HFF-Myc (cell line): Measurements from ENCODE around the gene PCBD1.
A peak's percentile ranks its signal among the peaks of the same experiment; 100 is the strongest.
"Not testable (repeated sequence)": the region's sequence is repeated elsewhere in the genome, so short reads cannot be mapped to it uniquely, and the experiment has no call there.

ENCODE experiments used
- DNase-seq: peaks from one replicate; pipeline ENCODE4 v3.0.0-alpha.2; 2011; ENCODE audit warnings: low read depth; ENCODE audit errors: extremely low read depth
- H3K4me3 ChIP-seq: replicated peaks from 2 replicates; pipeline ENCODE4 v1.5.1; 2011; ENCODE audit warnings: low read depth, mild to moderate bottlenecking, control low read depth, low read length
- TF ChIP-seq, protein P1 (sequence below): IDR thresholded peaks from 2 replicates; pipeline ENCODE4 v1.5.1; 2012; ENCODE audit warnings: mild to moderate bottlenecking, low read depth, low read length, control low read depth; ENCODE audit errors: missing control alignments

PCBD1 gene

DNA sequence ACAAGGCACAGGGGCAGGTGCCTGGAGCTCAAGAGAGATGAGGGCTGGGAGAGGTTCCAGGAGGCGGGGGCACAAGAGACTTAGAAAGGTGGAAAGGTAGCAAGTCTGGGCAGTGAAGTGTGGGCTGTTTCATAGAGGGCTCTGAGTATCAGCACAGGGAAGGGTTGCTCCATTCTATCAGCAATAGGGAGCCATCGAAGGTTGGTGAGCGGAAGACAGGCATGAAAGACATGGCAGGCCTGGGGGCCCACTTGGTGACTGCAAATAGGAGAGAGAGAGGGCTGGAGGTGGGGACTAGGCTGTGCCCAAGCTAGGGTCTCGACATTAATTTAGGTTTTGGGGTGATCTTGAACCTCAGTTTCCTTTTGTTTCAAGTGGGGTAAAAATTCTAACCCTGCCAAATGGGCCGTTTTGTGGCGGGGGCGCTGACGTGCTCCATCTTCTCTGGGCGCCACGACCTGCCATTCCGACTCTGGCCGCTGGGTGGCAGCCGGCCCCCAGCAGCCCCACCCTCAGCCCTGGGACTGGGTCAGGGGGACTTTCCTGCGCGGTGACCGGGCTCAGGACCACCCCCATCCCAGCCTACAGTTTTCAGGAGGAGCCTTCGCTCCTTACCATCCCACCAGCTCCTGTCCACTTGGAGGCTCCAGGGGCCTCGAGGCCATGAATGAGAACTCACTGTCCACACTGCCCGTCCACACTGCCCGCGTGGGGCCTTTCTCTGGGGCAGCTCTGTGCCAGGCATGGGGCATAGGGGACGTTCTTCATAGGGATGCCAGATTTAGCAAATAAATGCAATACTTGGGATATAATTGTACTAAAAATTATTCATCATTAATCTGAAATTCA lies 37.2 kb upstream of the PCBD1 start:
- no peak overlapping the region for H3K4me3 ChIP-seq
- TF ChIP-seq, protein P1, sequence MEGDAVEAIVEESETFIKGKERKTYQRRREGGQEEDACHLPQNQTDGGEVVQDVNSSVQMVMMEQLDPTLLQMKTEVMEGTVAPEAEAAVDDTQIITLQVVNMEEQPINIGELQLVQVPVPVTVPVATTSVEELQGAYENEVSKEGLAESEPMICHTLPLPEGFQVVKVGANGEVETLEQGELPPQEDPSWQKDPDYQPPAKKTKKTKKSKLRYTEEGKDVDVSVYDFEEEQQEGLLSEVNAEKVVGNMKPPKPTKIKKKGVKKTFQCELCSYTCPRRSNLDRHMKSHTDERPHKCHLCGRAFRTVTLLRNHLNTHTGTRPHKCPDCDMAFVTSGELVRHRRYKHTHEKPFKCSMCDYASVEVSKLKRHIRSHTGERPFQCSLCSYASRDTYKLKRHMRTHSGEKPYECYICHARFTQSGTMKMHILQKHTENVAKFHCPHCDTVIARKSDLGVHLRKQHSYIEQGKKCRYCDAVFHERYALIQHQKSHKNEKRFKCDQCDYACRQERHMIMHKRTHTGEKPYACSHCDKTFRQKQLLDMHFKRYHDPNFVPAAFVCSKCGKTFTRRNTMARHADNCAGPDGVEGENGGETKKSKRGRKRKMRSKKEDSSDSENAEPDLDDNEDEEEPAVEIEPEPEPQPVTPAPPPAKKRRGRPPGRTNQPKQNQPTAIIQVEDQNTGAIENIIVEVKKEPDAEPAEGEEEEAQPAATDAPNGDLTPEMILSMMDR: peak; percentile 93
- DNase-seq: no peak

DNA sequence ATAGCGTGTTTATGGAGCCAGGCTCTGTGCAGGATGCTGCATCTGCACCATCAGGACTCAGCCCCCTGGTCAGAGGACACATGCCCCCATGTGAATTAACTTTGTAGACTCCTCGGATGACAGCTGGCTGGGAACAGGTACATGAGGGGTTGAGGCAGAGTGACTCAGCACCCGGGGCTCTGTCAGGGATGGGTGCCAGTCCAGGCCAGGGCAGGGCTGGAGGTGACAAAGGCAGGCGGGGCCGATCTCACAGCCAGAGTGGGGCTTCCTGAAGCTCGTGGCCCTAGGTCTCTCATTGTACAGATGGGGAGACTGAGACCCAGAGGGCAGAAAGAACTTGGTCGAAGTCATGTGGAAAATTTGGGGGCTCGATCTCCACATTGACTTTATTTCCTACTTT lies 35.3 kb upstream of the PCBD1 start:
- no peak for DNase-seq
- no peak overlapping the region for H3K4me3 ChIP-seq
- TF ChIP-seq, protein P1: no peak

DNA sequence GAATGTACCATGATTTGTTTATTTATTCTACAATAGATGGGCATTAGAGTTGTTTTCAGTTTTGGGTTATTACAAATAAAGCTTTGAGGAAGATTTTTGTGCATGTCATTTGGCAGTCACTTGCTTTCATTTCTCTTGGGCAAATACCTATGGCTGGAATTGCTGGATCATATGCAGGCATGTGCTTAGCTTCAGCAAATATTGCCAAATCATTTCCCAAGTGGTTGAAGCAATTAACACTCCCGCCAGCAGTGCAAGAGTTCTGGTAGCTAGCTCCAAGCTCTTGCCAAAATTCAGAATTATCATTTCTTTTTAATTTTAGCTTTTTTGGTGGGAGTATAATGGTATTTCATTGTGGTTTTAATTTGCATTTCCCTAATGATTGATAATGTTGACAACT lies 32.9 kb upstream of the PCBD1 start:
- no peak overlapping the region for H3K4me3 ChIP-seq
- no peak for DNase-seq
- TF ChIP-seq, protein P1: no peak

- TF ChIP-seq, protein P1: no peak
- no peak overlapping the region for H3K4me3 ChIP-seq
- DNase-seq: no peak
Measured at GRCh38 chr10:70920519-70920918, 32.2 kb upstream of the PCBD1 start.

GRCh38 chr10:70919906-70920305 lies 31.5 kb upstream of the PCBD1 start:
- not testable (repeated sequence) for H3K4me3 ChIP-seq, DNase-seq

DNA sequence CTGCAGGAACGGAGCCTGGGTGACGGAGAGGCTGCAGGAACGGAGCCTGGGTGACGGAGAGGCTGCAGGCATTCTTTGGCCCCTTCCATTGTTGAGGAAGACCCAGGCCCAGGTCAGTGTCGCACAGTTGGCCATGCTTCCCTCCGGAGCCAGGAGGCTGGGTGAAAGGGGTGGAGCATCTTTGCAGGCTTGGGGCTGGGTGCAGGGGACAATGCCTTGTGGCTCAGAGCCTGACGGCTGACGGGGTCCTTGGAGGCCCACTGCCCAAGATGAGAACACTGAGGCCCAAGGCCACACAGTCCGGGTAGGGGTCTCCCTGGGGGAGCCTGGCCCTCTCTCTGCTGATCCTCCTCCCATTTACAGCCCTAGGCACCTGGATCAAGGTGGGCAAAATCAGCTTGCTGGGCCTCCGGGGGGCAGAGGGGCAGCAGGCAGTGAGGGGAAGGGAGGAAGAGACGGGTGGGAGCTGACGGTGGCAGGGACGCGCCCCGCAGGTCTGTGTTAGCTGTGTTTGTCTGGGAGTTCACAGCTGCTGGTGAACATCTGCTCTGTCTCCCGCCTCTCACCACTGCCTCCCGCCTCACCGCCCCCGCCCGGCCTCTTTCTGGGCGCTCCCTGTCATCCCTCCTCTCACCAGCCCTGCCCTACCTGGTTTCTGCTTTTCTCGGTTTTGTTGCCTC lies 30.6 kb upstream of the PCBD1 start:
- no peak overlapping the region for H3K4me3 ChIP-seq
- TF ChIP-seq, protein P1: no peak
- no peak for DNase-seq

DNA sequence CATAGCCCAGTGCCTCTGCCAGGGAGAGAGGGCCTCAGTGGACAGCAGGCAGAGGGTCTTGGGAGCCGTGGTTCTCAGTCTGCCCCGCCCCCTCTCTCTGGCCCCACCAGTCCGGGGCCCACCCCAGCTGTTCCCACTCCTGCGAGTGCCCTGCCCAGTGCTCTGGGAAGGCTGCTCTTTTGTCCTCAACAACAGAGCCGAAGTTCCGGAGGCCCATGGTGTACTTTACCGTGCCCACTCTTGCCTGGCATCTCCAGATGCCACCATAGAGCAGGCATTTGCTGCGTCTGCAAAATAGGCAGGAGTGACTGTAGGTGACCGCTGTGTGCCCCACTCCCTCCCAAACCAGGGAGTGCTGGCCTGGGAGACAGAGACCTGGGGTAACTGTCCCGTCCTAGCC lies 29.3 kb upstream of the PCBD1 start:
- TF ChIP-seq, protein P1: no peak
- no peak overlapping the region for H3K4me3 ChIP-seq
- no peak for DNase-seq
